GM12878 (cell line): ENCODE data around the gene TMEM41B. TPM values are rescaled to one million over a fixed set of nuclear protein-coding genes. Genes with fewer than 3 reads are reported as not detected.
"Not testable (repeated sequence)": the region's sequence is repeated elsewhere in the genome, so short reads cannot be mapped to it uniquely, and the experiment has no call there.

Experiments
- ATAC-seq: fragments of 200-7000 bp; cut with Tn5 transposase; 3 replicates; pipeline ENCODE4 v1.9.1; 2020; ENCODE audit warnings: mild to moderate bottlenecking, moderate library complexity
- BruUV-seq: library from RNA; stranded (reverse); fragments of 400-500 nt; replicated peaks from 2 replicates; lab custom pipeline; 2021; lab: Mats Ljungman, UMichigan
- CTCF ChIA-PET: fragments of 300-600 bp; sonication (Branson Sonifier 250); formaldehyde crosslinking; extraction: SDS; loops from one replicate; lab custom pipeline; 2021; ENCODE audit warnings: inconsistent platforms; lab: Yijun Ruan, JAX
- POLR2A ChIA-PET: fragments of 350-600 bp; formaldehyde crosslinking; extraction: SDS; loops from one replicate; lab custom pipeline; 2021; ENCODE audit warnings: inconsistent platforms; lab: Charles Lee
- RAD21 ChIA-PET: fragments of 300-600 bp; sonication (Branson Sonifier 250); formaldehyde crosslinking; loops from one replicate; lab custom pipeline; 2023; ENCODE audit warnings: antibody characterized with exemption; ENCODE audit not compliant: unreplicated experiment; lab: Charles Lee
- SMC1A ChIA-PET: fragments of 300-600 bp; sonication (Branson Sonifier 250); formaldehyde crosslinking; loops from one replicate; lab custom pipeline; 2023; ENCODE audit not compliant: unreplicated experiment, uncharacterized antibody; lab: Charles Lee
- DNase-seq: peaks from one replicate; pipeline ENCODE4 v3.0.0-alpha.2; 2011; ENCODE audit warnings: low read depth, low spot score
- FAIRE-seq: peaks from 3 replicates; lab custom pipeline; 2011; peaks lifted over from hg19 to GRCh38; lab: Jason Lieb, UNC
- H2AFZ ChIP-seq: 2 replicates; pipeline ENCODE4 v1.6.0; 2011; ENCODE audit warnings: low read depth, low read length, control low read depth; ENCODE audit not compliant: control insufficient read depth
- H3K27ac ChIP-seq: 2 replicates; pipeline ENCODE4 v1.5.1; 2011; ENCODE audit warnings: control low read depth; ENCODE audit not compliant: control insufficient read depth, insufficient read depth
- H3K27me3 ChIP-seq, 2 experiments: replicated peaks in 1 of 2; 2 replicates each; pipeline versions ENCODE4 v1.6.0 to v1.6.1; 2011; ENCODE audit warnings: low read length in 1 of 2; ENCODE audit not compliant: control insufficient read depth in 2 of 2, insufficient read depth in 2 of 2
- H3K36me3 ChIP-seq, 2 experiments: 2 replicates each; pipeline ENCODE4 v1.5.1; 2011; ENCODE audit warnings: low read length in 1 of 2; ENCODE audit not compliant: control insufficient read depth in 2 of 2, insufficient read depth in 2 of 2
- H3K4me1 ChIP-seq: 2 replicates; pipeline ENCODE4 v1.6.1; 2011; ENCODE audit warnings: mild to moderate bottlenecking, low read length, moderate library complexity, mixed read lengths; ENCODE audit not compliant: control insufficient read depth, insufficient read depth
- H3K4me2 ChIP-seq: 2 replicates; pipeline ENCODE4 v1.6.0; 2011; ENCODE audit warnings: control low read depth; ENCODE audit not compliant: control insufficient read depth, insufficient read depth
- H3K4me3 ChIP-seq: fragments of 200-600 bp; sonication (generic); 2 replicates; pipeline ENCODE4 v1.5.1; 2016
- H3K79me2 ChIP-seq: 2 replicates; pipeline ENCODE4 v1.6.0; 2011; ENCODE audit warnings: low read length; ENCODE audit not compliant: control insufficient read depth, insufficient read depth
- H3K9ac ChIP-seq: 2 replicates; pipeline ENCODE4 v1.8.0; 2011; ENCODE audit warnings: low read length, control low read depth, mixed read lengths; ENCODE audit not compliant: control insufficient read depth, insufficient read depth
- H3K9me3 ChIP-seq: replicated peaks from 3 replicates; pipeline ENCODE4 v1.5.1; 2011; ENCODE audit warnings: mild to moderate bottlenecking, low read length; ENCODE audit not compliant: control insufficient read depth, insufficient read depth
- H4K20me1 ChIP-seq: 2 replicates; pipeline ENCODE4 v1.6.0; 2011; ENCODE audit not compliant: control insufficient read depth, insufficient read depth
- BHLHE40 ChIP-seq, 2 experiments: fragments of 450-650 bp in 1 of 2; IDR thresholded peaks; 2 replicates each; pipeline ENCODE4 v1.6.1; 2011 to 2017; ENCODE audit warnings: low read depth in 2 of 2, borderline replicate concordance in 1 of 2, improper control_type of control experiment in 1 of 2, low read length in 1 of 2, mild to moderate bottlenecking in 1 of 2
- ETV6 ChIP-seq, 2 experiments: fragments of 450-650 bp in 1 of 2; IDR thresholded peaks in 1 of 2; conservative IDR thresholded peaks in 1 of 2; 2 replicates each; pipeline ENCODE4 v1.6.1; 2014; ENCODE audit warnings: antibody characterized with exemption in 1 of 2, borderline replicate concordance in 1 of 2, low read depth in 1 of 2, mild to moderate bottlenecking in 1 of 2, moderate library complexity in 1 of 2
- FOXK2 ChIP-seq: fragments of 450-650 bp; IDR thresholded peaks from 2 replicates; pipeline ENCODE4 v1.6.1; 2017; ENCODE audit warnings: mild to moderate bottlenecking, moderate library complexity
- NR2C2 ChIP-seq: IDR thresholded peaks from 2 replicates; pipeline ENCODE4 v1.6.1; 2011; ENCODE audit warnings: borderline replicate concordance, low read depth; ENCODE audit not compliant: control insufficient read depth, insufficient read length
- POLR2A ChIP-seq: IDR thresholded peaks from 2 replicates; pipeline ENCODE4 v1.6.1; 2011; ENCODE audit warnings: low read depth, mild to moderate bottlenecking, low read length
- RB1 ChIP-seq: fragments of 450-650 bp; formaldehyde crosslinking; IDR thresholded peaks from 2 replicates; pipeline ENCODE4 v1.6.1; 2017; ENCODE audit warnings: mild to moderate bottlenecking, borderline replicate concordance
- TAF1 ChIP-seq: IDR thresholded peaks from 2 replicates; pipeline ENCODE4 v1.6.1; 2011; ENCODE audit warnings: mild to moderate bottlenecking, low read depth, low read length, borderline replicate concordance
- YY1 ChIP-seq: IDR thresholded peaks from 2 replicates; pipeline ENCODE4 v1.6.1; 2011; ENCODE audit warnings: low read depth, mild to moderate bottlenecking, low read length
- WGBS: methylation state at CpG from one replicate; pipeline ENCODE4 v1.1.6; 2016; ENCODE audit warnings: low lambda C conversion rate; ENCODE audit not compliant: insufficient replicate concordance, insufficient coverage; ENCODE audit errors: missing lambda C conversion rate; 5-methylcytosine and 5-hydroxymethylcytosine counted together
- in situ Hi-C: fragments of 300-500 bp; cut with MboI; formaldehyde crosslinking; loops from 9 replicates; pipeline ENCODE4 v1.14.3; 2018; ENCODE audit warnings: mixed read lengths
- intact Hi-C: fragments of 100-400 bp; cut with micrococcal nuclease; formaldehyde crosslinking; loops from one replicate; pipeline ENCODE4 v1.14.2; 2022; ENCODE audit not compliant: unreplicated experiment
- polyA plus RNA-seq, 11 experiments: library from polyadenylated mRNA; depleted of rRNA in 4 of 11; unstranded in 6 of 11; stranded (reverse) in 5 of 11; fragments of >200 nt; fragmentation: Nextera tagmentation in 4 of 11; fragmentation: Illumina TruSeq in 1 of 11; extraction: Ambion mirVana in 4 of 11; extraction: Trizol in 1 of 11; gene quantifications; 1 replicate in 1 of 11; 2 replicates in 10 of 11; pipeline versions ENCODE4 v1.2.1 to v1.2.3, GENCODE V29; 2011 to 2016; ENCODE audit warnings: inconsistent platforms in 2 of 11, missing spikeins in 2 of 11, low read depth in 1 of 11
- total RNA-seq, 4 experiments: library from RNA; depleted of rRNA in 3 of 4; stranded (reverse); fragments of >200 nt in 3 of 4; fragmentation: Illumina TruSeq in 1 of 4; extraction: Trizol in 1 of 4; gene quantifications; 2 replicates each; pipeline versions ENCODE4 v1.2.1 to v1.2.3, GENCODE V29; 2013 to 2021
- TF ChIP-seq, protein P1 (sequence below): fragments of 150-350 bp; IDR thresholded peaks from 2 replicates; pipeline ENCODE4 v1.6.1; 2016; ENCODE audit warnings: low read depth, low read length

The TMEM41B gene
- total and polyA plus RNA-seq, 10 of the 15 experiments (the other 5 are each of a cell fraction or from before 2014, with no cell fraction given) = 8.0 to 31.0 (median 20.5) TPM

DNA sequence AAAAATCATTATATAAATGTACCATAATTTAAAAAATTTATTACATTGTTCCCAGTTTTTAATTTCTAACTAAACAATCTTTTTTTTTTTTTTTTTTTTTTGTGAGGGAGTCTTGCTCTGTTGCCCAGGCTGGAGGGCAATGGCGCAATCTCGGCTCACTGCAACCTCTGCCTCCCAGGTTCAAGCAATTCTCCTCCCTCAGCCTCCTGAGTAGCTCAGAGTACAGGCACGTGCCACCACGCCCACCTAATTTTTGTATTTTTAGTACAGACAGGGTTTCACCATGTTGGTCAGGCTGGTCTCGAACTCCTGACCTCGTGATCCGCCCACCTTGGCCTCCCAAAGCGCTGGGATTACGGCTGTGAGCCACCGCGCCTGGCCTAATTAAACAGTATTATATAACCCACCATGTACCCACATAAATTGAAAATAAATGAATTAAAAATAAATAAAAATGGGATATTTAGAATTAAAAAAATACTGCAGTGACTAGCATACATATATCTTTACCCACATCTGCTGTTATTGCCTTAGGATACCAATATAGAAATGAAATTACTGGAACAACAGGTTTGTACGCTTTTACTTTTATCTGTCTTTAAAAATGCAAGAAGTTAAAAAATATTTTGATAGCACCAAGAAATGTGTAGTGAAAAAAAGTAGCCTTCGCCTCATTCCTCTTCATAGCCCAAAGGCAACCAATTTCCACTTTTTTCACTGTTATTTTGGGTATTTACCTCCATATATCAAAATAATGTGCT lies 46.6 kb upstream of the TMEM41B start:
- BruUV-seq, H3K79me2 ChIP-seq, SMC1A ChIA-PET, ATAC-seq, in situ Hi-C loops, POLR2A ChIA-PET, H3K9me3 ChIP-seq, H4K20me1 ChIP-seq, H3K4me3 ChIP-seq, H3K36me3 ChIP-seq, H3K9ac ChIP-seq, CTCF ChIA-PET, H3K4me2 ChIP-seq, FAIRE-seq, intact Hi-C loops, H3K27me3 ChIP-seq, H3K27ac ChIP-seq, DNase-seq, H3K4me1 ChIP-seq, RAD21 ChIA-PET: not testable (repeated sequence)
- H2AFZ ChIP-seq = peak overlapping the region; percentile 17; the same call in 1 of the 2 replicates
- 73% methylated on average over 11 of the region's 13 CpGs for WGBS
- TF ChIP-seq BHLHE40 (IDR thresholded peaks at IDR 0.05; ENCODE audit: borderline replicate concordance in 1 of 2, low read depth in 2 of 2, low read length in 1 of 2) = peak in 1 of 2 experiments; percentile 51; a peak in 1 of 4 replicates

DNA sequence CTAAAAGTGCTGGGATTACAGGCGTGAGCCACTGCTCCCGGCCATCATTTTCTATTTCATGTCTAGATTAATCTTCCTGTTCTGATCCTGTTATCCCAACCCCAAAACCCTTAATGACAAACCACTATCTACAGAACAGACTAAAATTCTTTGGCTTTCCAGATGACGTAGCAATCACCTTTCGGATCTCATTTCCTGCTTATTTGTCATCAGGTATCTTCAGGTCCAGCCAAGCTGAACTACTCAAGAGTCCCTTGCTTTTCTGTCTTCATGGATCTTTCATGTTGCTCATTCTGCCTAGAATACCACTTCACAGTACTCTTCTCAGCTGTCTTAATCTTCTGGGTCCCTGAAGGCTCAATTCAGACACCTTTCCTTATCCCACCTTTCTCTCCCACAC lies 42.6 kb upstream of the TMEM41B start:
- FAIRE-seq (no peak), ATAC-seq (no peak), DNase-seq (no peak)
- H3K9ac ChIP-seq = no peak overlapping the region
- H3K9me3 ChIP-seq = no peaks in the 10 kb centered on the region
- no peaks in the 10 kb centered on the region for H3K36me3 ChIP-seq
- no peak overlapping the region for H2AFZ ChIP-seq
- 93% methylated on average over 4 of the region's 4 CpGs for WGBS
- ChIA-PET RAD21 (no interaction called here), POLR2A (no interaction called here), SMC1A (no interaction called here), CTCF (no interaction called here)
- H3K4me1 ChIP-seq = no peaks in the 10 kb centered on the region
- H3K4me3 ChIP-seq = no peak overlapping the region
- no peak overlapping the region for H3K4me2 ChIP-seq
- no peaks in the 10 kb centered on the region for H4K20me1 ChIP-seq
- BruUV-seq = no TSS peak
- in situ Hi-C loops (no loop called here), intact Hi-C loops (no loop called here)
- H3K27me3 ChIP-seq = no peaks in the 10 kb centered on the region
- H3K79me2 ChIP-seq = no peaks in the 10 kb centered on the region
- H3K27ac ChIP-seq = no peak overlapping the region
- TF ChIP-seq, protein P1, sequence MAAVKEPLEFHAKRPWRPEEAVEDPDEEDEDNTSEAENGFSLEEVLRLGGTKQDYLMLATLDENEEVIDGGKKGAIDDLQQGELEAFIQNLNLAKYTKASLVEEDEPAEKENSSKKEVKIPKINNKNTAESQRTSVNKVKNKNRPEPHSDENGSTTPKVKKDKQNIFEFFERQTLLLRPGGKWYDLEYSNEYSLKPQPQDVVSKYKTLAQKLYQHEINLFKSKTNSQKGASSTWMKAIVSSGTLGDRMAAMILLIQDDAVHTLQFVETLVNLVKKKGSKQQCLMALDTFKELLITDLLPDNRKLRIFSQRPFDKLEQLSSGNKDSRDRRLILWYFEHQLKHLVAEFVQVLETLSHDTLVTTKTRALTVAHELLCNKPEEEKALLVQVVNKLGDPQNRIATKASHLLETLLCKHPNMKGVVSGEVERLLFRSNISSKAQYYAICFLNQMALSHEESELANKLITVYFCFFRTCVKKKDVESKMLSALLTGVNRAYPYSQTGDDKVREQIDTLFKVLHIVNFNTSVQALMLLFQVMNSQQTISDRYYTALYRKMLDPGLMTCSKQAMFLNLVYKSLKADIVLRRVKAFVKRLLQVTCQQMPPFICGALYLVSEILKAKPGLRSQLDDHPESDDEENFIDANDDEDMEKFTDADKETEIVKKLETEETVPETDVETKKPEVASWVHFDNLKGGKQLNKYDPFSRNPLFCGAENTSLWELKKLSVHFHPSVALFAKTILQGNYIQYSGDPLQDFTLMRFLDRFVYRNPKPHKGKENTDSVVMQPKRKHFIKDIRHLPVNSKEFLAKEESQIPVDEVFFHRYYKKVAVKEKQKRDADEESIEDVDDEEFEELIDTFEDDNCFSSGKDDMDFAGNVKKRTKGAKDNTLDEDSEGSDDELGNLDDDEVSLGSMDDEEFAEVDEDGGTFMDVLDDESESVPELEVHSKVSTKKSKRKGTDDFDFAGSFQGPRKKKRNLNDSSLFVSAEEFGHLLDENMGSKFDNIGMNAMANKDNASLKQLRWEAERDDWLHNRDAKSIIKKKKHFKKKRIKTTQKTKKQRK = no peak
- TF ChIP-seq FOXK2 (no peak), TAF1 (no peak), RB1 (no peak), NR2C2 (no peak), ETV6 (conservative IDR thresholded peaks at IDR 0.05 in 1 of 2, IDR thresholded peaks at IDR 0.05 in 1 of 2; ENCODE audit: borderline replicate concordance in 1 of 2, low read depth in 1 of 2) (no peak), YY1 (no peak), POLR2A (no peak)
